Measurements from ENCODE around the gene COX6B1.

Gene COX6B1

DNA sequence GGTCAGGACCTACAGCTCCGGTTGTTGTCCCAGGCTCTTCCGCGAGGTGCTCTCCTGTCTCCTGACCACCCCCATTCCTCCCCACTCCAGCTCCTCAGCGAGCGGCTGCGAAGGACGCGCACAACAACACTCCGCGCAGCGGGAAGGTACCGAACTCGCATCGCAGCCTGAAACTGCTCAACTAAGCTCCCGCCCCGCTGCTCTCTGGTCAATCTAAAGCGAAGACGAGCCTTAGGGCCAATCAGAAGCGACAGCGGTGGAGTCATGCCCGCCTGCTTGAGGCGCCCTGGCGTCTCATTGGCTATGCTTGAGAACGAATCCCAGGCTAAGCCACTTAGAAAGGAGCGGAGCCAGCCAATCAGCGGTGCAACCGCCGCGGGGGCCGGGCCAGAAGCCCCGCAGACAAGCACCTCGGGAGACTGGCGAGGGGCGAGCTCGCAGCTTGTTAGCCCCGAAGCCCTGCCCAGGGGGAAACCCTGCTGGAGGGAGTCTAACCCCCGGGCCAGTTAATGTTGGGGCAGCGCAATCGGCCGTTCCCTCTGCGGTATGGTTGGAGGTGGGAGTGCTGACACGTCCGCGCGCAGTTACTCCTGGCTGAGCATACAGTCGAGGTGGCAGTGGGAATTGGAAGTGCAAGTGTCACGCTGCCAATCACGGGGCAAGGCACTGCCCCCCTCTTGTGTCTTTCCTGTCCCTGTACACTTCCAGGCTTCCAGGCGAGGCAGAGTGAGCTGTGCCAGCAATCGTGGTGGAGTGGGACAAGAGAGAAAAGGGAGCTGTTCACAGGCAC, 54.3 kb downstream of the COX6B1 start:
- peak; percentile 95 for DNase-seq (ENCODE audit: low read depth)
- H3K4me3 ChIP-seq (ENCODE audit: low read depth, low read length) = peak overlapping the region; percentile 52
- no peak for TF ChIP-seq CTCF (IDR thresholded peaks at IDR 0.05; ENCODE audit: low read depth, low read length, missing control alignments)
- in situ Hi-C loops (cut with HindIII; ENCODE audit: low sequenced_read_pairs) = no loop called here

DNA sequence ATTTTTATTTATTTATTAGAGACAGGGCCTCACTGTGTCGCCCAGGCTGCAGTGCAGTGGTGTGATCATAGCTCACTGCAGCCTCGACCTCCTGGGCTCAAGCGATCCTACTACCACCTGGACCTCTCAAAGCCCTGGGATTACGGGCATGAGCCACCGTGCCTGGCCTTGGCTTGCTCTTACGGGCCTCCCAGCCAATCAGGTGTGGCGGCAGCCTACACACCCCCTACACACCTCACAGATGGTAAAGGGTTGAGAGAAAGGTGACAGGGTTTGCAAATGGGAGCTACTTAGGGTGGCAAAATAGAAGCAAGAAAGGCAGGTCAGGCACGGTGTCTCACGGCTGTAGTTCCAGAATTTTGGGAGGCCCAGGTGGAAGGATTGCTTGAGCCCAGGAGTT, 55.2 kb downstream of the COX6B1 start:
- no peak for DNase-seq (ENCODE audit: low read depth)
- no peak overlapping the region for H3K4me3 ChIP-seq (ENCODE audit: low read depth, low read length)
- no peak for TF ChIP-seq CTCF (IDR thresholded peaks at IDR 0.05; ENCODE audit: low read depth, low read length, missing control alignments)
- in situ Hi-C loops (cut with HindIII; ENCODE audit: low sequenced_read_pairs) = no loop called here

- no peak within 1 kb of the TSS for H3K4me3 ChIP-seq (ENCODE audit: low read depth, low read length)
- DNase-seq (ENCODE audit: low read depth) = no peak
- in situ Hi-C loops (cut with HindIII; ENCODE audit: low sequenced_read_pairs) = no loop called here
- no peak for TF ChIP-seq CTCF (IDR thresholded peaks at IDR 0.05; ENCODE audit: low read depth, low read length, missing control alignments)
These were observed 56.1 kb downstream of the COX6B1 start, which contains the start of gene ZBTB32 for GRCh38 chr19:35704218-35704617. TSS of gene ZBTB32 (plus strand) at chr19:35704558. CDS start at chr19:35714627, 10,069 bp downstream.
